ENCODE measurements around the gene CCDC167.
A peak's percentile ranks its signal among the peaks of the same experiment; 100 is the strongest.

The CCDC167 gene

GRCh38 chr6:37499433-37500293 lies at the start of gene CCDC167:
Gene CCDC167 (minus strand): TSS chr6:37499893. CDS start chr6:37499863, 30 bp downstream.
- peak; percentile 97 for DNase-seq (ENCODE audit: low read depth)
- TF ChIP-seq CTCF (IDR thresholded peaks at IDR 0.05; ENCODE audit: low read length, missing control alignments): no peak
- H3K4me3 ChIP-seq (replicated peaks; ENCODE audit: low read depth, low read length): peak within 1 kb of the TSS; percentile 75

GRCh38 chr6:37549154-37549553 lies 49.5 kb upstream of the CCDC167 start:
- no peak overlapping the region for H3K4me3 ChIP-seq (replicated peaks; ENCODE audit: low read depth, low read length)
- DNase-seq (ENCODE audit: low read depth): no peak
- no peak for TF ChIP-seq CTCF (IDR thresholded peaks at IDR 0.05; ENCODE audit: low read length, missing control alignments)

- no peak overlapping the region for H3K4me3 ChIP-seq (replicated peaks; ENCODE audit: low read depth, low read length)
- DNase-seq (ENCODE audit: low read depth): no peak
- no peak for TF ChIP-seq CTCF (IDR thresholded peaks at IDR 0.05; ENCODE audit: low read length, missing control alignments)
These were observed 48.5 kb upstream of the CCDC167 start for GRCh38 chr6:37548067-37548674.

- TF ChIP-seq CTCF (IDR thresholded peaks at IDR 0.05; ENCODE audit: low read length, missing control alignments): no peak
- peak; percentile 93 for DNase-seq (ENCODE audit: low read depth)
- H3K4me3 ChIP-seq (replicated peaks; ENCODE audit: low read depth, low read length): no peak overlapping the region
These were observed 47.9 kb upstream of the CCDC167 start for GRCh38 chr6:37547564-37548061.

GRCh38 chr6:37546141-37546871 lies 46.6 kb upstream of the CCDC167 start:
- no peak for TF ChIP-seq CTCF (IDR thresholded peaks at IDR 0.05; ENCODE audit: low read length, missing control alignments)
- DNase-seq (ENCODE audit: low read depth): no peak
- H3K4me3 ChIP-seq (replicated peaks; ENCODE audit: low read depth, low read length): no peak overlapping the region

GRCh38 chr6:37544530-37544929 lies 44.8 kb upstream of the CCDC167 start:
- no peak overlapping the region for H3K4me3 ChIP-seq (replicated peaks; ENCODE audit: low read depth, low read length)
- TF ChIP-seq CTCF (IDR thresholded peaks at IDR 0.05; ENCODE audit: low read length, missing control alignments): no peak
- DNase-seq (ENCODE audit: low read depth): no peak

Data from fibroblast of pulmonary artery (primary cell).